Endothelial cell of umbilical vein (primary cell): ENCODE measurements around the gene MUC20. TPM values are rescaled to one million over a fixed set of nuclear protein-coding genes. Genes with fewer than 3 reads are reported as not detected.

Source experiments
- BruUV-seq: library from RNA; stranded (reverse); fragments of 400-500 nt; replicated peaks from 2 replicates; lab custom pipeline; 2021; lab: Mats Ljungman, UMichigan
- CTCF ChIA-PET: fragments of 300-600, 350-600 bp; sonication (Branson Sonifier 250); formaldehyde crosslinking; loops from one replicate; lab custom pipeline; 2021; ENCODE audit warnings: antibody characterized with exemption, inconsistent platforms; lab: Charles Lee
- POLR2A ChIA-PET: fragments of 300-600, 350-600 bp; sonication (Branson Sonifier 250); formaldehyde crosslinking; loops from one replicate; lab custom pipeline; 2021; ENCODE audit warnings: antibody characterized with exemption, inconsistent platforms; lab: Charles Lee
- DNase-seq: peaks from one replicate; pipeline ENCODE4 v3.0.0-alpha.2; 2011; ENCODE audit warnings: low read depth, low spot score
- FAIRE-seq: peaks from 2 replicates; lab custom pipeline; 2011; peaks lifted over from hg19 to GRCh38; lab: Jason Lieb, UNC
- H2AFZ ChIP-seq: 2 replicates; pipeline ENCODE4 v1.6.0; 2012; ENCODE audit warnings: low read depth, low read length, control low read depth, inconsistent platforms
- H3K27ac ChIP-seq: 2 replicates; pipeline ENCODE4 v1.5.1; 2011; ENCODE audit warnings: low read depth, mild to moderate bottlenecking, control low read depth, low read length, moderate library complexity; ENCODE audit not compliant: insufficient read depth
- H3K27me3 ChIP-seq, 2 experiments: 2 replicates each; pipeline versions ENCODE4 v1.6.0 to v1.6.1; 2011; ENCODE audit warnings: low read length in 2 of 2, mixed read lengths in 1 of 2; ENCODE audit not compliant: control insufficient read depth in 2 of 2, insufficient read depth in 2 of 2
- H3K36me3 ChIP-seq, 2 experiments: 2 replicates in 1 of 2; 3 replicates in 1 of 2; pipeline ENCODE4 v1.5.1; 2011; ENCODE audit warnings: low read length in 2 of 2, mild to moderate bottlenecking in 1 of 2, moderate library complexity in 1 of 2; ENCODE audit not compliant: control insufficient read depth in 2 of 2, insufficient read depth in 2 of 2; ENCODE audit errors: extremely low read depth in 1 of 2
- H3K4me1 ChIP-seq: 3 replicates; pipeline ENCODE4 v1.5.1; 2011; ENCODE audit warnings: mild to moderate bottlenecking, low read length; ENCODE audit not compliant: control insufficient read depth, insufficient read depth; ENCODE audit errors: extremely low read depth
- H3K4me2 ChIP-seq: 2 replicates; pipeline ENCODE4 v1.6.1; 2011; ENCODE audit warnings: low read length, control low read depth, mixed read lengths; ENCODE audit not compliant: insufficient read depth
- H3K4me3 ChIP-seq, 3 experiments: fragments of 200-600 bp in 1 of 3; sonication (generic), shearing (Covaris generic) in 1 of 3; replicated peaks in 1 of 3; 2 replicates each; pipeline ENCODE4 v1.5.1; 2011 to 2016; ENCODE audit warnings: control low read depth in 3 of 3, low read length in 3 of 3, mild to moderate bottlenecking in 2 of 3, inconsistent platforms in 1 of 3, low read depth in 1 of 3, moderate library complexity in 1 of 3; ENCODE audit not compliant: insufficient read depth in 1 of 3
- H3K79me2 ChIP-seq: 2 replicates; pipeline ENCODE4 v1.6.0; 2012; ENCODE audit warnings: low read length, inconsistent platforms; ENCODE audit not compliant: control insufficient read depth, insufficient read depth
- H3K9ac ChIP-seq: replicated peaks from 2 replicates; pipeline ENCODE3; 2011; ENCODE audit warnings: low read length, control low read depth; ENCODE audit not compliant: insufficient read depth; ENCODE audit errors: extremely low read depth
- H3K9me1 ChIP-seq: replicated peaks from 3 replicates; pipeline ENCODE4 v1.6.0; 2011; ENCODE audit warnings: mild to moderate bottlenecking, low read length; ENCODE audit not compliant: control insufficient read depth, insufficient read depth; ENCODE audit errors: extremely low read depth
- H3K9me3 ChIP-seq: replicated peaks from 2 replicates; pipeline ENCODE4 v1.5.1; 2012; ENCODE audit warnings: low read length, inconsistent platforms; ENCODE audit not compliant: control insufficient read depth, insufficient read depth
- H4K20me1 ChIP-seq: replicated peaks from 2 replicates; pipeline ENCODE3; 2011; ENCODE audit warnings: mild to moderate bottlenecking, low read length; ENCODE audit not compliant: control insufficient read depth, insufficient read depth; ENCODE audit errors: extremely low read depth
- EZH2 ChIP-seq: IDR thresholded peaks from 2 replicates; pipeline ENCODE4 v1.6.1; 2012; ENCODE audit warnings: borderline replicate concordance, low read depth, mild to moderate bottlenecking, moderate library complexity, low read length, inconsistent platforms; ENCODE audit not compliant: severe bottlenecking
- FOS ChIP-seq: IDR thresholded peaks from 2 replicates; pipeline ENCODE4 v1.6.1; 2011; ENCODE audit warnings: mild to moderate bottlenecking, low read length, moderate library complexity, borderline replicate concordance; ENCODE audit not compliant: insufficient read depth
- GATA2 ChIP-seq: IDR thresholded peaks from 2 replicates; pipeline ENCODE4 v1.7.0; 2011; ENCODE audit warnings: low read depth, mild to moderate bottlenecking, moderate library complexity, mixed read lengths, low read length; ENCODE audit not compliant: insufficient read length, insufficient read depth
- JUN ChIP-seq: IDR thresholded peaks from 2 replicates; pipeline ENCODE4 v1.6.1; 2011; ENCODE audit warnings: borderline replicate concordance, low read depth; ENCODE audit not compliant: insufficient read length, insufficient read depth
- MYC ChIP-seq: IDR thresholded peaks from one replicate; pipeline ENCODE4 v1.6.1; 2011; ENCODE audit warnings: mild to moderate bottlenecking, low read depth, low read length
- POLR2A ChIP-seq: IDR thresholded peaks from 2 replicates; pipeline ENCODE4 v1.6.1; 2012; ENCODE audit warnings: low read depth, mild to moderate bottlenecking, control low read depth, low read length
- POLR2AphosphoS5 ChIP-seq: IDR thresholded peaks from 2 replicates; pipeline ENCODE4 v1.6.1; 2012; ENCODE audit warnings: low read depth, mild to moderate bottlenecking, control low read depth, low read length, moderate library complexity; ENCODE audit not compliant: insufficient read depth
- dilution Hi-C: fragments of 300-500 bp; cut with MboI; formaldehyde crosslinking; loops from one replicate; pipeline ENCODE4 v1.15.0; 2019; ENCODE audit warnings: low sequenced_read_pairs; ENCODE audit not compliant: extremely low pct_ligation_motif_present
- intact Hi-C: fragments of 100-400 bp; cut with micrococcal nuclease; formaldehyde crosslinking; loops from one replicate; pipeline ENCODE4 v1.10.0; 2022
- polyA plus RNA-seq, 4 experiments: library from polyadenylated mRNA; depleted of rRNA in 3 of 4; stranded (reverse) in 3 of 4; unstranded in 1 of 4; fragments of >200 nt; gene quantifications; 2 replicates each; pipeline versions ENCODE4 v1.2.1 to v1.2.3, GENCODE V29; 2011 to 2012; ENCODE audit warnings: missing spikeins in 1 of 4
- total RNA-seq: library from RNA; stranded (reverse); gene quantifications from 2 replicates; pipeline ENCODE4 v1.2.3, GENCODE V29; 2021
- TF ChIP-seq, protein P1 (sequence below), 2 donors: IDR thresholded peaks; 1 replicate in 1 of 2; 2 replicates in 1 of 2; pipeline ENCODE4 v1.5.1; 2011; ENCODE audit warnings: low read length in 2 of 2, mild to moderate bottlenecking in 2 of 2, moderate library complexity in 2 of 2, control low read depth in 1 of 2, inconsistent platforms in 1 of 2, low read depth in 1 of 2; ENCODE audit not compliant: insufficient read depth in 1 of 2; ENCODE audit errors: extremely low read depth in 1 of 2
- TF ChIP-seq, protein P2 (sequence below): IDR thresholded peaks from 2 replicates; pipeline ENCODE4 v1.6.1; 2011; ENCODE audit not compliant: insufficient read depth, insufficient read length

MUC20 gene
- total and polyA plus RNA-seq, 2 donors (not counting 3 experiments of a cell fraction or from before 2014, with no cell fraction given) = 0.62 TPM; not detected in 1

DNA sequence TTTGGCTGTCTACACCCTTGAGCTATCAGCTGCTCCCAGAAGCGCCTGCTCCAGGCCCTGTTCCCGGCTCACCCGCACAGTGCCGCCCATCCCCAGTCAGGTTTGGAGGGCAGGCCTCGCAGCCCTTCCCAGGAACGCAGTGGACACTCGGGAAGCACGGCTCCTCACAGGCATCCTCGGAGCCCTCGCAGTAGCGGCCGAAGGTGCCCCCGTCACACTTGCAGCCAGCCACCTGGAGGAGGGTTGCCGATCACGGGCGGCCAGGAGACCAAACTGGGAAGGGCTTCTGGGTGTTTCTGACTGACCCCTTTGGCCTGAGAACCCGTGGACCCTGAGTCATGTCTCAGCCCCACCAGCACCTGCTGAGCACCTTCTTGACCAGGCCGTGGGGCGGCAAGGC, 33.4 kb downstream of the MUC20 start:
- ChIA-PET POLR2A (no interaction called here), CTCF (no interaction called here)
- no peaks in the 10 kb centered on the region for H3K9me3 ChIP-seq
- H3K4me1 ChIP-seq = peaks cover 6% of the 10 kb centered on the region
- H3K27ac ChIP-seq = no peak overlapping the region
- no peak overlapping the region for H3K4me3 ChIP-seq
- H3K27me3 ChIP-seq = peaks cover 3 to 5% of the 10 kb centered on the region in 2 experiments
- no TSS peak for BruUV-seq
- no peaks in the 10 kb centered on the region for H3K9me1 ChIP-seq
- H4K20me1 ChIP-seq = no peaks in the 10 kb centered on the region
- intact Hi-C loops = no loop called here
- no peak overlapping the region for H3K9ac ChIP-seq
- H3K36me3 ChIP-seq = no peaks in the 10 kb centered on the region
- TF ChIP-seq MYC (no peak), JUN (no peak), FOS (no peak), POLR2AphosphoS5 (no peak), GATA2 (no peak), EZH2 (no peak), POLR2A (no peak)
- TF ChIP-seq, protein P1, sequence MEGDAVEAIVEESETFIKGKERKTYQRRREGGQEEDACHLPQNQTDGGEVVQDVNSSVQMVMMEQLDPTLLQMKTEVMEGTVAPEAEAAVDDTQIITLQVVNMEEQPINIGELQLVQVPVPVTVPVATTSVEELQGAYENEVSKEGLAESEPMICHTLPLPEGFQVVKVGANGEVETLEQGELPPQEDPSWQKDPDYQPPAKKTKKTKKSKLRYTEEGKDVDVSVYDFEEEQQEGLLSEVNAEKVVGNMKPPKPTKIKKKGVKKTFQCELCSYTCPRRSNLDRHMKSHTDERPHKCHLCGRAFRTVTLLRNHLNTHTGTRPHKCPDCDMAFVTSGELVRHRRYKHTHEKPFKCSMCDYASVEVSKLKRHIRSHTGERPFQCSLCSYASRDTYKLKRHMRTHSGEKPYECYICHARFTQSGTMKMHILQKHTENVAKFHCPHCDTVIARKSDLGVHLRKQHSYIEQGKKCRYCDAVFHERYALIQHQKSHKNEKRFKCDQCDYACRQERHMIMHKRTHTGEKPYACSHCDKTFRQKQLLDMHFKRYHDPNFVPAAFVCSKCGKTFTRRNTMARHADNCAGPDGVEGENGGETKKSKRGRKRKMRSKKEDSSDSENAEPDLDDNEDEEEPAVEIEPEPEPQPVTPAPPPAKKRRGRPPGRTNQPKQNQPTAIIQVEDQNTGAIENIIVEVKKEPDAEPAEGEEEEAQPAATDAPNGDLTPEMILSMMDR (IDR thresholded peaks at IDR 0.05; ENCODE audit: extremely low read depth in 1 of 2, insufficient read depth in 1 of 2, low read depth in 1 of 2, low read length in 2 of 2) = no peak
- TF ChIP-seq, protein P2, sequence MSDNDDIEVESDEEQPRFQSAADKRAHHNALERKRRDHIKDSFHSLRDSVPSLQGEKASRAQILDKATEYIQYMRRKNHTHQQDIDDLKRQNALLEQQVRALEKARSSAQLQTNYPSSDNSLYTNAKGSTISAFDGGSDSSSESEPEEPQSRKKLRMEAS = no peak
- DNase-seq (no peak), FAIRE-seq (no peak)
- H2AFZ ChIP-seq = no peak overlapping the region
- no peak overlapping the region for H3K4me2 ChIP-seq
- H3K79me2 ChIP-seq = no peaks in the 10 kb centered on the region
- dilution Hi-C loops = no loop called here
